KG1 (cell line): ENCODE results near the gene FAM72A.
"Not testable (repeated sequence)": the region's sequence is repeated elsewhere in the genome, so short reads cannot be mapped to it uniquely, and the experiment has no call there.

Source experiments
- DNase-seq: peaks from one replicate; lab custom pipeline; 2025; lab: John Stamatoyannopoulos, UW

The FAM72A gene

GRCh38 chr1:206169794-206170193 lies 32.8 kb downstream of the FAM72A start:
- not testable (repeated sequence) for DNase-seq

GRCh38 chr1:206167350-206168029 lies 35.1 kb downstream of the FAM72A start:
- not testable (repeated sequence) for DNase-seq

- no peak for DNase-seq
These were observed 56.8 kb downstream of the FAM72A start for GRCh38 chr1:206145771-206146290.

GRCh38 chr1:206144605-206145004 lies 58.0 kb downstream of the FAM72A start:
- no peak for DNase-seq

- no peak for DNase-seq
These were observed 59.0 kb downstream of the FAM72A start for GRCh38 chr1:206143537-206144172.

- no peak for DNase-seq
These were observed 59.9 kb downstream of the FAM72A start for GRCh38 chr1:206142770-206143169.

- no peak for DNase-seq
These were observed 60.6 kb downstream of the FAM72A start for GRCh38 chr1:206142011-206142410.

- no peak for DNase-seq
These were observed 66.4 kb downstream of the FAM72A start for GRCh38 chr1:206136241-206136640.
